ENCODE results near the gene PDK2.
"Not testable (repeated sequence)": the region's sequence is repeated elsewhere in the genome, so short reads cannot be mapped to it uniquely, and the experiment has no call there.

The PDK2 gene

DNA sequence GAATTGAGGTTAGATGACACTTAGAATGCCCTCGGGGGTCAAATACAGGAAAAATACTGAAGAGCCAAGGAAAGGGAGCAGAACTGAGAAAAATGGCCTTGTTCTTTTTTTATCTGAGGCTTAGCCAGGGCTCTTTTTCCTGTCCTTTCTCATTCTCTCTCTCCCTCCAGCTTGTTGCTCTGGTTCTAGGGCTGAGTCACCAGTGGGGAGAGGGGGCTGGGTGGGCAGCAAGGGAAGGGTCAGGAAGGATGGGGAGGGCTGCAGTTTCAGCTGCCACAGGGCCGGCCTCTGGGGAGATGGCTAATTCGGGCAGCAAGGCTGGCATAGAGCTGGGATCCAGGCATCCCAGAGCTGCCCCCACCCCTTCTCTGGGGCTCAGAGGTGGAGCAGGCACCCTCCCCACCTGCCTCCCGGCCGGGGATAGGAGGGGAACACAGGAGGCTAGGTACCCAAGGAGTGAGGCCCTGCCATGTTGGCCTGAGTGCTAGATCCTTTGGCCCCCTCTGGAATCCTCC is 35.3 kb upstream of the PDK2 start:
- Histone ChIP-seq H3K4me1 (ENCODE audit: control insufficient read depth, low read depth, low read length) (peaks cover 3% of the 10 kb centered on the region), H3K27me3 (ENCODE audit: control insufficient read depth, insufficient read depth, low read length) (peaks cover 25% of the 10 kb centered on the region), H3K9ac (ENCODE audit: low read length) (no peak overlapping the region), H3K4me3 (ENCODE audit: low read length) (no peak overlapping the region), H3K9me3 (ENCODE audit: control insufficient read depth, low read depth, low read length) (no peaks in the 10 kb centered on the region), H3K36me3 (ENCODE audit: control insufficient read depth, low read depth, low read length) (no peaks in the 10 kb centered on the region), H3K27ac (ENCODE audit: low read length) (no peak overlapping the region)

DNA sequence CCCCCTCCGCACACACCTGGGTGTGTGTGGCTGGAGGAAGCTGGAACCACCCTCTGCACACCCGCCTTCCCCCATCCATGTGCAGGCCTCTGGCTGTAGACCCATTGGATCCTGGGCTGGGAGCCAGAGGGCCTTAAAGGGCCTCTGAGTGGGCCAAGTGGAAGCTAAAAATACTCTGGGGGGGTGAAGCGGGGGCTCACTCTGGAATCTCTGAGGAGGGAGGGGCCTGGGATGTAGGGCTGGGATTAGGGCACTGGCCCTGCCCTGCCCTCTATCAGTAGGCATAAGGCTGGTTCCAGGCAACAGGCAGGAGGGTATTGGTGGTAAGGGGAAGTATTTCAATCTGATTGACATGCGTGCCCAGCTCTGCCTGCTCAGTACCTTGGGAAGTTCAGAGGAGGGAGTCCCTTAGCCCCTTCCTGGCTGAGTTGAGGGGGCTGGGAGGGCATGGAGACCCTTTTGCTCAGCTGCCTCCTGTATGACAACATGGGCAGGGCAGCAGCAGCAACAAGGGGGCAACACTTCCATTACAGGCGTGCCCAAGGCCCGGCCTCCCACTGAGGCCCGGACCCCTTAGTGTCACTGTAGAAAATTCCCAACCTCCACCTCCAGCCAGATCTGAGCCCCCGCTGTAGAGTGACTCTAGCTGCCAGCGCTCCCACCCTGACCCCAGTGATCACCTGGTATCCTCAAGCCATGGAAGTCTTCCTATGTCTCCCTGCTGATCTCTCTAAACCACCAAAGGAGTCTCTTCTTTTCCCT is 34.0 kb upstream of the PDK2 start:
- H3K36me3 ChIP-seq (ENCODE audit: control insufficient read depth, low read depth, low read length), result no peaks in the 10 kb centered on the region
- peaks cover 25% of the 10 kb centered on the region for H3K27me3 ChIP-seq (ENCODE audit: control insufficient read depth, insufficient read depth, low read length)
- no peak overlapping the region for H3K9ac ChIP-seq (ENCODE audit: low read length)
- no peaks in the 10 kb centered on the region for H3K9me3 ChIP-seq (ENCODE audit: control insufficient read depth, low read depth, low read length)
- H3K4me1 ChIP-seq (ENCODE audit: control insufficient read depth, low read depth, low read length), result no peaks in the 10 kb centered on the region
- no peak overlapping the region for H3K27ac ChIP-seq (ENCODE audit: low read length)
- no peak overlapping the region for H3K4me3 ChIP-seq (ENCODE audit: low read length)

DNA sequence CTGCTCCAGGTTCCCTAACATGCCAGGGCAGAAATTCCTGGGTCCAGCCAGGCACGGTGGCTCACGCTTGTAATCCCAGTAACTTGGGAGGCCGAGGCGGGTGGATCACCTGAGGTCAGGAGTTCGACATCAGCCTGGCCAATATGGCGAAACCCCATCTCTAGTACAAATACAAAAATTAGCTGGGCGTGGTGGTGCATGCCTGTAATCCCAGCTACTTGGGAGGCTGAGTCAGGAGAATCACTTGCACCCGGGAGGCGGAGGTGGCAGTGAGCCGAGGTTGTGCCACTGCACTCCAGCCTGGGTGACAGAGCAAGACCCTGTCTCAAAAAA is 33.5 kb upstream of the PDK2 start:
- peaks cover 22% of the 10 kb centered on the region for H3K27me3 ChIP-seq (ENCODE audit: control insufficient read depth, insufficient read depth, low read length)
- H3K9me3 ChIP-seq (ENCODE audit: control insufficient read depth, low read depth, low read length); H3K36me3 ChIP-seq (ENCODE audit: control insufficient read depth, low read depth, low read length); H3K4me3 ChIP-seq (ENCODE audit: low read length); H3K9ac ChIP-seq (ENCODE audit: low read length); H3K4me1 ChIP-seq (ENCODE audit: control insufficient read depth, low read depth, low read length); H3K27ac ChIP-seq (ENCODE audit: low read length): not testable (repeated sequence)

DNA sequence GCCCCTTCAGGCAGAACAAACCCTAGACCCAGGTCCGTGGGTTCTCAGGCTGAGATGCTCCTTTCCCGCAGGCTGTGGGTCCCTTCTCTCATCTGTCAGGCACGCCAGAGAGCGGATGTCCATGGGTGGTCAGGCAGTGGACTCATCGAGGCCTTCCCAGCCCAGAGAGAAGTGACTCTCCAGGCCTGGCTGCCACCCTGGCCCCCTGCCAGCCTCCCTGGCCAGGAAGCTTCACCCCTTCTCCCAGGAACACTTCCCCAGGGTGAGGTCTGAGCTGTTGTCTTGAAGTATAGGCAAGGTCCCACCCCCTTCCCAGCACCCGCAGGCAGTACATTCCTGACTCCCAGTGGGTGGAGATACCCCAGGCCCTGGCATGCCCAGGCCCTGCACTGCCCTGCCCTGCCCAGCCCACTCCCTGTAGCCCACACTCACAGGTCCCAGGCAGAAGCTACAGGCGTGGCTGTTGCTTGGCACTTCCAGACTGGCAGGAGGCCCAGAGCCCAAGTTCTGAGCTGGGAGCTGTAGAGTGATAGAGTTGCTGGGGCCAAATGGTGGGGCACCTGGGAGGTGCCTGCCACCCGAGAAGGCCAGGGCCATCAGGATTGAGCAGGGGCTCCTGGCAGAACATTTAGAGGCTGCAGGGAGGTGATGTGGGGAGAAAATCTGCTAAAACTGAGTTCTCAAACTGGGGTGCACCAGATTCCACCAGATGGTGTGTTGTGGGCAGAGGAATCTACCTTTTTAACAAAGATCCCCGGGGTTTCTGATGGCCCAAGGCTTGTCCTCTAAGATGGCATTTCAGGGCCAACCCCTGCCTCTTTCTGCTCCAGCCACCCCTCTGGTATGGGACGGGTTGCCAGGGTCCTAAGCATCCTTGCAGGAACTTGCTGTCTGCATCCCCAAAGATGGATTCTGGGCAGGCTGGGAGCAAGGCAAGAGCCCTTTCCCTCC is 32.6 kb upstream of the PDK2 start:
- Histone ChIP-seq H3K9me3 (ENCODE audit: control insufficient read depth, low read depth, low read length) (no peaks in the 10 kb centered on the region), H3K9ac (ENCODE audit: low read length) (no peak overlapping the region), H3K27ac (ENCODE audit: low read length) (no peak overlapping the region), H3K36me3 (ENCODE audit: control insufficient read depth, low read depth, low read length) (no peaks in the 10 kb centered on the region), H3K27me3 (ENCODE audit: control insufficient read depth, insufficient read depth, low read length) (peaks cover 13% of the 10 kb centered on the region), H3K4me1 (ENCODE audit: control insufficient read depth, low read depth, low read length) (no peaks in the 10 kb centered on the region), H3K4me3 (ENCODE audit: low read length) (no peak overlapping the region)

DNA sequence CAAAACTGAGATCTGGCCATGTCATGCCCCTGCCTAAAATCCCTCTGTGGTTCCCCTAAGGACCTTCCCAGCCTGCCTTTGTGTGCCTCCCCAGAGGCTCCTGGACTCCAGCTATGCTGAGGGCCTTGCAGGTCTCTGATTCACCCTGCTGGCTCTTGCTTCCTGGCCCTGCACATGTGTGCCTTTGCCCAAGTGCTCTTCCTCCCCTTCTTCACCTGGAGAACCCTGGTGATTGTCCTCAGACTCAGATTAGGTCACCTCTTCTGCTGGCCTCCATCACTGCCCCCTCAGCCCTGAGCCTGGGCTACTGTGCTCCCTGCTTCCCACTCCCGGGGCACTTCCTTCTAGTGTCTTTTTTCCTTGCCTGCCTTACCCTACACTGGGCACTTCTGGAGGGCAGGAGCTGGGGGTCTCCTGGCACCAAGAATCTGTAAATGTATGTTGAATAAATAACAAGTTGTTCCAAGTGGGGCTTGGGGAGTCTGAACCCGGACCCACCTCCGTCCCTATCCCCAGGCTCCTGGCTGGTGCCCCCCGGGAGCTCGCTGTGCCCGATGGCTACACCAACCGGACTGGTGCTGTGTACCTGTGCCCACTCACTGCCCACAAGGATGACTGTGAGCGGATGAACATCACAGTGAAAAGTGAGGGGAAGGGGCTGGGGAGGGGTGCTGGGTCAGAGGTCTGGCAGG is 31.4 kb upstream of the PDK2 start:
- H3K4me3 ChIP-seq (ENCODE audit: low read length), result no peak overlapping the region
- no peak overlapping the region for H3K9ac ChIP-seq (ENCODE audit: low read length)
- no peak overlapping the region for H3K27ac ChIP-seq (ENCODE audit: low read length)
- H3K36me3 ChIP-seq (ENCODE audit: control insufficient read depth, low read depth, low read length), result no peaks in the 10 kb centered on the region
- no peaks in the 10 kb centered on the region for H3K4me1 ChIP-seq (ENCODE audit: control insufficient read depth, low read depth, low read length)
- peaks cover 2% of the 10 kb centered on the region for H3K27me3 ChIP-seq (ENCODE audit: control insufficient read depth, insufficient read depth, low read length)
- no peaks in the 10 kb centered on the region for H3K9me3 ChIP-seq (ENCODE audit: control insufficient read depth, low read depth, low read length)

GRCh38 chr17:50064253-50065001 is 30.7 kb upstream of the PDK2 start:
- no peak overlapping the region for H3K9ac ChIP-seq (ENCODE audit: low read length)
- H3K4me3 ChIP-seq (ENCODE audit: low read length), result no peak overlapping the region
- no peaks in the 10 kb centered on the region for H3K9me3 ChIP-seq (ENCODE audit: control insufficient read depth, low read depth, low read length)
- H3K27me3 ChIP-seq (ENCODE audit: control insufficient read depth, insufficient read depth, low read length), result no peaks in the 10 kb centered on the region
- H3K4me1 ChIP-seq (ENCODE audit: control insufficient read depth, low read depth, low read length), result no peaks in the 10 kb centered on the region
- H3K36me3 ChIP-seq (ENCODE audit: control insufficient read depth, low read depth, low read length), result no peaks in the 10 kb centered on the region
- H3K27ac ChIP-seq (ENCODE audit: low read length), result no peak overlapping the region

DNA sequence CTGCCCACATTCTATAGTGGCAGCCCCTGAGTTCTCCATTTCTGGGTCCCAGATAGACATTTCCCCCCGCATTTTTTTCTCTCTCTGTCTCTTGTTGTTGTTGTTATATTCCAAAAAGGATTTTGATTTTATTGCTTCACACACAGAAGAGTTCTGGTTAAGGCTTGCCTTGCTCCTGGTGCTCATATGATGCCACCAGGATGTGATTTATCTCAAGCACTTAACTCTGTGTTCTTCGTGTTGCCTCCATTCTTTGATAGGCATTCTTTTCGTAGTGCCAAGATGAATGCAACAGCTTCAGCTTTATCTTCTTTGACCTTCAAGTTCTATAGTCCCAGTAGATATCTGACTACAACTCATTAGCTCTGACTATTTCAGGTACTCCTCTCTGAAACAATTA is 30.1 kb upstream of the PDK2 start:
- Histone ChIP-seq H3K27me3 (ENCODE audit: control insufficient read depth, insufficient read depth, low read length) (no peaks in the 10 kb centered on the region), H3K27ac (ENCODE audit: low read length) (no peak overlapping the region), H3K9ac (ENCODE audit: low read length) (no peak overlapping the region), H3K4me1 (ENCODE audit: control insufficient read depth, low read depth, low read length) (no peaks in the 10 kb centered on the region), H3K4me3 (ENCODE audit: low read length) (no peak overlapping the region), H3K36me3 (ENCODE audit: control insufficient read depth, low read depth, low read length) (no peaks in the 10 kb centered on the region), H3K9me3 (ENCODE audit: control insufficient read depth, low read depth, low read length) (no peaks in the 10 kb centered on the region)

GRCh38 chr17:50066995-50067394 is 28.2 kb upstream of the PDK2 start:
- Histone ChIP-seq H3K4me1 (ENCODE audit: control insufficient read depth, low read depth, low read length) (no peaks in the 10 kb centered on the region), H3K9me3 (ENCODE audit: control insufficient read depth, low read depth, low read length) (no peaks in the 10 kb centered on the region), H3K9ac (ENCODE audit: low read length) (no peak overlapping the region), H3K36me3 (ENCODE audit: control insufficient read depth, low read depth, low read length) (no peaks in the 10 kb centered on the region), H3K4me3 (ENCODE audit: low read length) (no peak overlapping the region), H3K27ac (ENCODE audit: low read length) (no peak overlapping the region), H3K27me3 (ENCODE audit: control insufficient read depth, insufficient read depth, low read length) (no peaks in the 10 kb centered on the region)

DNA sequence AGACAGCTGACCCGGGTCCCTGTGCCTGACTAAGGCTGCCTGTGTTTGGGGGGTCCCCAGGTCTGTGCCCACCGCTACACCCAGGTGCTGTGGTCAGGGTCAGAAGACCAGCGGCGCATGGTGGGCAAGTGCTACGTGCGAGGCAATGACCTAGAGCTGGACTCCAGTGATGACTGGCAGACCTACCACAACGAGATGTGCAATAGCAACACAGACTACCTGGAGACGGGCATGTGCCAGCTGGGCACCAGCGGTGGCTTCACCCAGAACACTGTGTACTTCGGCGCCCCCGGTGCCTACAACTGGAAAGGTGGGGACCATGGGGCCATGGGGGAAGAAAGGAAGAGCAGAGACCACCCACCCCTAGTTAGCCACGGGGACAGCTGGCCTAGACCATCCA is 27.2 kb upstream of the PDK2 start:
- H3K27me3 ChIP-seq (ENCODE audit: control insufficient read depth, insufficient read depth, low read length), result no peaks in the 10 kb centered on the region
- no peaks in the 10 kb centered on the region for H3K9me3 ChIP-seq (ENCODE audit: control insufficient read depth, low read depth, low read length)
- no peaks in the 10 kb centered on the region for H3K36me3 ChIP-seq (ENCODE audit: control insufficient read depth, low read depth, low read length)
- no peaks in the 10 kb centered on the region for H3K4me1 ChIP-seq (ENCODE audit: control insufficient read depth, low read depth, low read length)
- H3K9ac ChIP-seq (ENCODE audit: low read length), result no peak overlapping the region
- H3K27ac ChIP-seq (ENCODE audit: low read length), result no peak overlapping the region
- H3K4me3 ChIP-seq (ENCODE audit: low read length), result no peak overlapping the region

DNA sequence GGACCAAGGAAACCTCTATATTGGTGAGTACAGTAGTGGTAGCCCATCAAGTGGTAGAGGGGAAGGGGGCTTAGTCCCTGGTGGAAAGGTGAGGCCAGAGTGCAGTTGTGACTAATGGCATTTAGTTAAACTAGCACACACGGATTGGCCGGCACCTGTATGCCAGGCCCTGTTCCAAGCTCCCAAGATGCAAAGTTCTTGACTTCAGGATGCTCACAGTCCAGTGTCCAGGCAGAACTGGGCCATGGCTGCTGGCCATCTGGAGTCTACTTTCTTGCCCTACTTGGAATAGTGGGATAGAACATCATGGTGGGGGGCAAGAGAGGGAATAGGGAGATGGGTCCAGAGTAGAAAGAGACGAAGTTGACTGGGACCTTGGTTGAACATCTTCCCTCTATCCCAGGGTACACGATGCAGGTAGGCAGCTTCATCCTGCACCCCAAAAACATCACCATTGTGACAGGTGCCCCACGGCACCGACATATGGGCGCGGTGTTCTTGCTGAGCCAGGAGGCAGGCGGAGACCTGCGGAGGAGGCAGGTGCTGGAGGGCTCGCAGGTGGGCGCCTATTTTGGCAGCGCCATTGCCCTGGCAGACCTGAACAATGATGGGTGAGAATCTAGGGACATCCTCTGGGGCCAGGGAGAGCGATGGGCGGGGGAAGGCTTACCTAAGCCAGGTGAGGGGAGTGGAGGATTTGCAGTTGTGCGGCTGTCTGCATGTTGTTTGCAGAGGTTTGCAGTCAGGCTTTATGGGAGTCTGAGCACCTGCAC is 24.1 kb upstream of the PDK2 start:
- Histone ChIP-seq H3K9me3 (ENCODE audit: control insufficient read depth, low read depth, low read length) (no peaks in the 10 kb centered on the region), H3K27me3 (ENCODE audit: control insufficient read depth, insufficient read depth, low read length) (peaks cover 4% of the 10 kb centered on the region), H3K27ac (ENCODE audit: low read length) (no peak overlapping the region), H3K4me1 (ENCODE audit: control insufficient read depth, low read depth, low read length) (no peaks in the 10 kb centered on the region), H3K4me3 (ENCODE audit: low read length) (no peak overlapping the region), H3K36me3 (ENCODE audit: control insufficient read depth, low read depth, low read length) (no peaks in the 10 kb centered on the region), H3K9ac (ENCODE audit: low read length) (no peak overlapping the region)
